Measurements from ENCODE around the gene SEC14L6.

Gene SEC14L6

DNA sequence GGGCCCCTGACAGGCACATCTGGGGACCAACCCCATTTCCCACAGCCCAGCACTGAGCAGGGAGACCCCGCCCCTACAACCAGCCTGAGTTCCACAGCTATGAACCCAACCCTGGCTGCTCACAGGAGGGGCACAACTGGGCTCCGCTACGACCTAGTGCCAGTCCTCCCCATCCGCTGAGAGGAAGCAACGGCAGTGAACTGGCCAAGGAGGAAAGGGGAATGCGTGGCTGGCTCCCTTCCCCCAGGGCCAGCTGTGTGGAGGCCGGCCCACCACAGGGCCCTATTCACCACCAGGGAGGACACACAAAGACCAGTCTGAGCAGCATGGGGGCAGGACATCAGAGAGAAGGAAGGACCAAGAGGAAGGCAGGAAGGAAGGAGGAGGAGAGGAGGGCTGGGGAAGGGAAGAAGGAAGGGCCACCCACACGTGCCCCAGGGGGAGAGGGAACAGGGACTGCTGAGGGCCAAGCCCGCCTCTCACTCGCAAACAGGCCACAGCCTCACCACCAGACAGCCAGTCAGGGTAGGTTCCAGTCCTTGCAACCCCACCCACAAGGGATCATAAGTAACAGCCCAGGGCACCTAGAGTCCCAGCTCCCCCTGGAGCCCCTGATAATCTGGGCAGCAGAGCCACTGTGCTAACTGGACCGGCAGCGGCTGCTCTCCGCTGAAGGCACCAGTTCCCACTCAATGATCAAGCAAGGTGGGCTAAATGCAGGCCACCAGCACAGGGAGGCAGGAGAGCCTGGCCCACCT, 36.4 kb upstream of the SEC14L6 start:
- DNase-seq (ENCODE audit: low read depth): no peak
- no peak overlapping the region for H3K4me3 ChIP-seq (ENCODE audit: low read depth, low read length)
- TF ChIP-seq, protein P1, sequence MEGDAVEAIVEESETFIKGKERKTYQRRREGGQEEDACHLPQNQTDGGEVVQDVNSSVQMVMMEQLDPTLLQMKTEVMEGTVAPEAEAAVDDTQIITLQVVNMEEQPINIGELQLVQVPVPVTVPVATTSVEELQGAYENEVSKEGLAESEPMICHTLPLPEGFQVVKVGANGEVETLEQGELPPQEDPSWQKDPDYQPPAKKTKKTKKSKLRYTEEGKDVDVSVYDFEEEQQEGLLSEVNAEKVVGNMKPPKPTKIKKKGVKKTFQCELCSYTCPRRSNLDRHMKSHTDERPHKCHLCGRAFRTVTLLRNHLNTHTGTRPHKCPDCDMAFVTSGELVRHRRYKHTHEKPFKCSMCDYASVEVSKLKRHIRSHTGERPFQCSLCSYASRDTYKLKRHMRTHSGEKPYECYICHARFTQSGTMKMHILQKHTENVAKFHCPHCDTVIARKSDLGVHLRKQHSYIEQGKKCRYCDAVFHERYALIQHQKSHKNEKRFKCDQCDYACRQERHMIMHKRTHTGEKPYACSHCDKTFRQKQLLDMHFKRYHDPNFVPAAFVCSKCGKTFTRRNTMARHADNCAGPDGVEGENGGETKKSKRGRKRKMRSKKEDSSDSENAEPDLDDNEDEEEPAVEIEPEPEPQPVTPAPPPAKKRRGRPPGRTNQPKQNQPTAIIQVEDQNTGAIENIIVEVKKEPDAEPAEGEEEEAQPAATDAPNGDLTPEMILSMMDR (IDR thresholded peaks at IDR 0.05; ENCODE audit: low read depth, low read length, missing control alignments): no peak

DNA sequence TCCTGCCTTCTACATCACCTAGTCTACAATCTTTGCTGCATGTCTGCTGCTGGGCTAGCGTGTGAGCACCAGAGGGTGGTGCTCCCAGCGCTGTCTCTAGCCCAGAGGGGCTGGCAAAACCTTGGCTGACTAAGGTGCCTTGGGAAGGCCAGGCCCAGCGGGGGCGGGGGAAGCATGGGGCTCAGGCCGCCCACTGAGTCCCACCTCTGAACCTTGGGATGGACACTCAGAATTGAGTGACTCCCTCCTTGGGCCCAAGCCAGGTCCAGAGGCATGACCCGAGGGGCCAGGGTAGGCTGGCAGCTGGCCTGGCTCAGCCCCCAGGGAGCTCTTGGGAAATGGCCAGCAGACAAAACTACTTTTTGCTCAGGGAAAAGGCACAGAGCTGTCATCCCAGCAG, 35.5 kb upstream of the SEC14L6 start:
- TF ChIP-seq, protein P1 (IDR thresholded peaks at IDR 0.05; ENCODE audit: low read depth, low read length, missing control alignments): no peak
- H3K4me3 ChIP-seq (ENCODE audit: low read depth, low read length): no peak overlapping the region
- DNase-seq (ENCODE audit: low read depth): no peak

DNA sequence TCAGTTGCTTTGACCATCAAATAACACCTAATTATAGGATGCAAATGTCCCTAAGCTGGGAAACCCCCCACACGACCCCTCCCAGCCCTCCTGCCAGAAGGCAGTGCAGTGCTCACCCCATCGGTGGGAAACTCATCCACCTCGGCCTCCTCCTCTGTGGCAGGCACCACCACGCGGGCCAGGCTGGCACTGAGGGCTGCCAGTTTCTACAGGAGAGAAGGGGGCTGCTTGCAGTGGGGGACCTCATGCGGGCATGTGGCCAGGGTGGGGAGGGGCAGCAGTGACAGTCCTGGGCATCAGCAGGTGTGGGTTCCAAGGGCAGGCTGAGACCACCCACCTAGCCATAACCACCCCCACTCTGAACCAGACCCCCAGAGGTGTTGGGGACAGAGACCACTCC, 34.4 kb upstream of the SEC14L6 start:
- TF ChIP-seq, protein P1 (IDR thresholded peaks at IDR 0.05; ENCODE audit: low read depth, low read length, missing control alignments): no peak
- H3K4me3 ChIP-seq (ENCODE audit: low read depth, low read length): no peak overlapping the region
- no peak for DNase-seq (ENCODE audit: low read depth)

DNA sequence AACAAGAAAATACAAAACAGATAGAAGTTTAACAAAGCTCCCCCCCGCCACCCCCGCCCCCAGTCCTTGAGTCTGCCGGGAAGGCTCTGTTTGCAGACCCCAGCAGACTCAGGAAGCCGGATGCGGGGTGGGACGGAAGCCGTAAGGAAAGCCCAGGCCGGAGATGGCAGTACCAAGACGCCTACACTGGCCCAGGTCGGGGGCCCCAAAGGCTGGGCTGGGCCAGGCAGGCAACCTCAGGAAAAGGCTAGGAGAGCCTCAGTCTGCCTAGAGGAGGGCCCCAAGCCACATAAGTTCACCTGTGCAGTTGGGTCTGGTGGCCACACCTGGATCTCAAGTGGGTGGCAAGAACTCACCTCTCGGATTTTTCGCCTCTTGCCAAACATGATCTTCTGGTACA, 31.9 kb upstream of the SEC14L6 start:
- DNase-seq (ENCODE audit: low read depth): no peak
- TF ChIP-seq, protein P1 (IDR thresholded peaks at IDR 0.05; ENCODE audit: low read depth, low read length, missing control alignments): no peak
- no peak overlapping the region for H3K4me3 ChIP-seq (ENCODE audit: low read depth, low read length)

DNA sequence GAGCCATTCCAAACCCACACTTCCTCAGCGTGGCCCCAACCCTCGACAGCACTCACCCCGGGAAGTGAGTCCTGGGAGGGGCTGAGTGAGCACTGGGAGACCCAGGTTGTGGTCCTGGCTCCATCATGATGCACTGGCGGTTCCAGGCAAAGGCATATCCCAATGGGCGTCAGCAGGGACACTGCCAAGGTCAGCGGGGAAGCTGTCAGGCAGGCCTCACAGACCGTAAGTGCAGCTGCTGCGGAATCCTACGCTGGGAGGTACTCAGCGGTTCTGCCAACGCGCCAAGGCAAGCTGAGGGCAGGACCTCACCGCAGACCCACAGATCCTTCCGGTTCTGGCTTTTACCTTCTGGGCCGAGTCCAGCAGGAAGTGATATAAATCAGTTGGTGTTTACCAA, 29.3 kb upstream of the SEC14L6 start:
- DNase-seq (ENCODE audit: low read depth): no peak
- TF ChIP-seq, protein P1 (IDR thresholded peaks at IDR 0.05; ENCODE audit: low read depth, low read length, missing control alignments): no peak
- H3K4me3 ChIP-seq (ENCODE audit: low read depth, low read length): no peak overlapping the region

DNA sequence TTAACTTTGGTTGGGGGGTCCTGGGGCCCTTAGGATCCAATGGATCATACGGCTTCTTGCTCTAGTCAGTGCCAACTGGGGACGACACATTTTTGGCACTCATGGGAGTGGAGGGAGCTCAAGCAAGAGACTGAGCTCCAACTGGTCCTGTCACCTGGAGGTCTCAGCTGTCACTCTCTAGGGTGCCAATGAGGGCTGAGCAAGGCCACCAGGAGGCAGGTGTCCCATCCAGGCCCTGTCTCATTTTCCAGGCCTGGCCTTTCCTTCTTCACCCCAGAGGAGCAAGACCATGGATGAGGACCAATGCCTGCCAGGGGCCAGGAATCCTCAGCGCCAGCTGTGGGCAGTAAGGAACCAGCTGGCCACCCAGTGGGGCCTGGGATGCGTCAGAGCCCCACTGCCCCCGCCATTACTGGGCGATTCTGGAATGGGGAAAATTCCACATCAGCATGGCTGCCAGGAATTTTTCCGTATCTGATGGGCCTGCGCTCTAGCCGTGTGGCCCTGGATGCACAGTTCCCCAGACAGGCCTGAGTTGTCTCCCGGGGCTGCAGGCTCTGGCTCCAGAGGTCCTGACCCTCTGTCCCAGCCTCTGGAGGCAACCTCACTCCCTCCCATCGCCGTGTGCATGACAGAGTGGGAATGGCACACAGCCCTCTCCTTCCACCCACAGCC, 28.6 kb upstream of the SEC14L6 start:
- no peak for DNase-seq (ENCODE audit: low read depth)
- TF ChIP-seq, protein P1 (IDR thresholded peaks at IDR 0.05; ENCODE audit: low read depth, low read length, missing control alignments): no peak
- H3K4me3 ChIP-seq (ENCODE audit: low read depth, low read length): no peak overlapping the region
